Fibroblast of skin of abdomen (primary cell): ENCODE measurements around the gene MAPK10.
"Not testable (repeated sequence)": the region's sequence is repeated elsewhere in the genome, so short reads cannot be mapped to it uniquely, and the experiment has no call there.

Experiments
- DNase-seq: peaks from one replicate; pipeline ENCODE4 v3.0.0-alpha.2; 2013

The MAPK10 gene

DNA sequence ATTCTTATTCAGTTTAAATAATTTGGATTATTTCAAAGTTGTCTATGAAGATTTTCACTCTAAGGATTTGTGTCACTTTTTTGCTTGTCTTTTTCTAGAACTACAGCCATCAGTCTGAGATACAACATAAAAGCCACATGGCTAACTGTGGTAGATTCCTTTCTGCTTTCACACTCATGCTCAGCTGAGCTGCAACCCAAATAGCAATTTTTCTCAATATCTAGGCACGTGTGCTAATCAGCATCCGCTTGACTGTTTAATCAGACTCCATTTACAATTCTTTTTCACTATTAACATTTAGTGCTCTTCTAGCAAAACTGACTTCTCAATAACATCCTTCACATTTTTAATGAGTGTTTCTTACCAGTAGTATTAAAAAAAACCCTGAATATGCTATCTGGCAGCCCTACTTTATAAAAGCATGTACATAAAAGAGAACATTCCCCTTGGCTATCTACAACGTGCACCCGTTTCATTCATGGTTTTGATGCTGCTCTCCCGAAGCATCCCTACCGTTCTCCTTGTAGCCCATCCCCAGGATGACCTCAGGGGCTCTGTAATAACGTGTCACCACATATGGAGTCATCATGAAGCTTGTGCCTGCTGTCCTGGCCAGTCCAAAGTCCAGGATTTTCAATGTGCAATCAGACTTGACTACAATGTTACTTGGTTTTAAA lies 259.2 kb downstream of the MAPK10 start:
- DNase-seq: peak; percentile 37

DNA sequence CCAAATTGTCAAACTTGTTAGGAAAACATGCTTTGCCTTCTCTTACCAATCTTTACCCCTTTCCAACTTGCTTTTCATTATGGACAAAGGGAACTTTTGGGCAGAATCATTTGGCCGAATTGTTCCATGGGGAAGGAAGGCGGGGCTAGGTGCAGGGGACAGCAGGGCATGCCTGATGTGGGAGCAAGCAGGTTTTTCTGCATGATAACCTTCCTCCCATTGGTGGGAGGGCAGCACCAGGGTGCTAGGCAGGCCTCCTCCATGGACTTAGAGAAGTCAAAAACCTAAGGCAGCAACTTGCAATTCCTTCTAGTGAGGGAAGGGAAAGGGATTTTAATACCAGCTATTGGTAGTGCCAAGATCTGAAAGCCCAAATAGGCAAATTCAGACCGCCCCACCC lies 260.5 kb downstream of the MAPK10 start:
- no peak for DNase-seq

DNA sequence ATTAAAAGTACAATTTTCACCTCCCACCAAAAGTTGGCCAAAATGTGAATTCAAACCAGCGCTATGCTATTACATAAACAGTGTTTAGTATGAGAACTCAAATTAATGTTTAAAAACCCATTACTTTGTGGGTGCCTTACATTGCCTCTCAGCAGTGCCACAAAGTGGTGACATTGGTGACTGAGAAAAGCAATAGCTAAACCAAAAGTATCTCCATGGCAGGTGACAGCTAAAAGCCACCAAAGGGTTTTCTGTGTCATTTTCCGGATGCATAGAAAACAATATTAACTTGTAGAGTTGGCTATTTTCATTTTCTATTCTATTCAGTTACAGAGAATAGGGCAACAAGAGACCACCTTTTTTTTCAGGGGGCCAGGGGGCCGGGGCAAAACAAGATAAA lies 261.2 kb downstream of the MAPK10 start:
- no peak for DNase-seq

DNA sequence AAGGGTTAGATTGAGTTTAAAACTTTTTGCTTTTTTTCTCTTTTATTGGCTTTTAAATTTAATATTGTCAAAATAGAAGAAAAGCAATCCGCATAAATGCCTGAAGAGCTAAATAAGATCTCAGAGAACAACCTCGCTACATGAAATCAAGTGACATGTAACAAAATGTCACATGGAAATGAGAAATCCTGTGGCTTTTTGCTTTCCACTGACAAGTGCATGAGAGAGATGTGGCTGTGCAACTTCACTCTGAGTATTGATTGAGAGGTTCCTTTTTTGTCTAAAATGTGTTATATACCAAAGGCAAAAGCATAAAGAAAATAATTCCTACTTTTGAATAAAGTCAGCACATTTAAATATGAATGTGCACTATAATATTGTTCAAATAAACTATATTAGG lies 263.5 kb downstream of the MAPK10 start:
- no peak for DNase-seq

DNA sequence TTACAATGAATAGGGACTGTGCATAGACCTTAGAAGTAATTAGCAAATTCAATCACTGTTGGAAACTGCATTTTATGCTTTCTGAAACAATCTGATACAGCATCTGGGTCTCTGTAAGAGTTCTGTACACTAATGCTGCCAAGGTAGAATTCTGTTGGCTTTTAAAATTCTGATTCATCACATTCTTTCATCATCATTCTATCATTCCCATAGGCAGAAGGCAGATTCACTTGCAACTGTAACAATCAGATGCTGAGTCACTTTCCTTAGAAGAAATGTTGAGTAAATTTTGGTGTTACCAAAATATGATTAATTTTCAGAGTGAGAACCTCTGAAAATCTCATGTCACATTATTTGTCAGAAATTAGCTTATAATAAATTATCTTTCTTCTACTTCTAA lies 267.2 kb downstream of the MAPK10 start:
- peak; percentile 85 for DNase-seq

DNA sequence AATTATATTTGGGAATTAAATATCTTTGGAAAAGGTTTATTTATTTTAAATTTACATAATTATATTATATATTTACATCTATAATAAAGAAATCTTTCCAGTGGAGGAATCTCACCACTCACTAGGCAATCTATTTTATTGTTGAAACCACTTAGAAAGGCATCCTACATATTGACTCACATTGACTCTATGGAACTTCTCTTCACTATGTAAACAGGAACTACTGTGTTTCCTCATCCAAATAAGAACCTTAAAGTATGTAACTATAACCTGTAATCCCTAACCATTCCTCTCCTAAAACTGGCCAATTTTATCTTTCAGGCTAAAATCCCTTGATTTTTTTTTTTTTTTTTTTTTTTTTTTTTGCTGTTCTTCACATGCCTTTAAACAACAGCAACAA lies 268.7 kb downstream of the MAPK10 start:
- DNase-seq: no peak

DNA sequence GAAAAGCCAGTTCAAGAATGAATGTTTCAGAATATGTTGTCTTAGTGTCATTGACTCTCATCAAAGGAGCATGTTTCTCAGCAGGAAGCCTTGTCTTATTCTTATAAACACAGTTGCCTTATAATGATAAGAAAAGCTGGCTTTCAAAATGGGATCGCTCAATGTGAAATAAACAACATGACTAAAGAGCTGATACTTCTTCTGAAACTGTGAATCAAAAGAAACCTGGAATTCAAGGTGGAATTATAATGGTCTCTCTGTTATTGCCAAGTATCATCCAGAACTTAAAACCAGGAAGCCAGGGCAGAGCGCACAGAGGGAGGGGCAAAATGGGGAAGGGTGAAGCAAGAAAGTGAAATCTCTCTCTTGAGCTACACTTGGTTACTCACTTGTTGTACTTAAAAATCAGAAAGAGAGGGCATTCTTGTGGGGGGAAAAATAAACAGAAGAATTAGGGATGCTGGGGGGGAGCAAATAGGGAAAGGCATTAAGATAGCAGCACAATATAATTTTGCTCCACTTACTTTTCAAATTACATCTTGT lies 270.0 kb downstream of the MAPK10 start:
- DNase-seq: no peak

DNA sequence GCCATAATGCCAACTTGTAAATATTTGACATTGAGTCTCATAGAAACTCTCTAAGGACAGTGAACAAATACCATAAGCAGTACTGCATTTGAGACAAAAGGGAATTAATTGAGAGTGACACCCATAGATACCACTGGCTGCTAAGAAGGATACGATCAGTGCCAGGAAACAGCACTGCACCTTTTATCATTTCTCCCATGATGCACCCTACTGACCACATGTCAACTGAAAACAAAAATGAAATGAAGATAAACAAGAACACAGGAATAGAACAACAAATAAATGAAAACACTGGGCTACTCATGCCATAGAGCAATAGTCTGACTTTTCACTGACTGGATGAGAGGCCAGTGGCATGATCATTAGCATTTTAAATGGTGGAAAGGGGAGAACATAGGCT lies 270.8 kb downstream of the MAPK10 start:
- no peak for DNase-seq

DNA sequence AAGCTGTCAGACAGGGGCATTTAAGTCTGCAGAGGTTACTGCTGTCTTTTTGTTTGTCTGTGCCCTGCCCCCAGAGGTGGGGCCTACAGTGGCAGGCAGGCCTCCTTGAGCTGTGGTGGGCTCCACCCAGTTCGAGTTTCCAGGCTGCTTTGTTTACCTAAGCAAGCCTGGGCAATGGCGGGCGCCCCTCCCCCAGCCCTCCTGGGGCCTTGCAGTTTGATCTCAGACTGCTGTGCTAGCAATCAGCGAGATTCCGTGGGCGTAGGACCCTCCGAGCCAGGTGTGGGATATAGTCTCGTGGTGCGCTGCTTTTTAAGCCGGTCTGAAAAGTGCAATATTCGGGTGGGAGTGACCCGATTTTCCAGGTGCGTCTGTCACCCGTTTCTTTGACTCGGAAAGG lies 284.1 kb downstream of the MAPK10 start:
- DNase-seq: not testable (repeated sequence)

DNA sequence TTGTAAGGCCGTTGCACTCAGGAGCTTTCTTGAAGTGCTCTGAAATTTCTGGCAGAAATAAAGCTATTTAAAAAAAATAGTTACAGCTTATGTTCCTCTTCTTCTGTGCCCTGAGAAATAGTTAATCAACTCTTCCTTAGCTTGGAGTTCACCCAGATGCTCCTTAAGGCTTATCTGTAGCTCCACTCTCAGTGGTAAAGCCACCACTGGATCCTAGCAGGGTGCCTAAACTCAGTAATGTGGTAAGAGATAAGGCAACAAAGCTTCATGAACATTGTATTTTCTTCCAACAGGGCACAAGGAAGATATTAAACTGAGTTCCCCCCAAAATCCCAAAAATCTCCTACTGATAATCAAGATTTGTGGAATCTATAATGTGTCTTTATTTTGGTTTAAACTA lies 299.5 kb downstream of the MAPK10 start:
- DNase-seq: no peak

DNA sequence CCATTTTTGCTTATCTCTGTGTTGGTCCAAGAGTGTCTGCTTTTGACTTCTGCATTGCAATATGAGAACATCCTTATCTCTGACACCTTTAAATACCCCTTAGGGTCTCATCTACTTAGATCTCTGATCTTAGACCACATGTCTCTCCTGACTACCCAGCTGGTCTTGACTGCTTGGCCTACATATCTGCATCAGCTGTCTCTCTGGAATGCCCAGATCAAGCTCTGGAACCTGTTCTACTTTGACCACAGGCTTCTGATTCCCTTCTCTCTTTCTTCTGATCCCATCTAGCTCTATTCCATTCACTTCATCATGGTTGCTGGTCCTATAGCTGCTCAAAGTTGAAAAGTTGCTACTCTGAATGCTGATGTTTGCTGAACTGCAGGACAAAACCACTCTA lies 301.2 kb downstream of the MAPK10 start:
- DNase-seq: no peak

DNA sequence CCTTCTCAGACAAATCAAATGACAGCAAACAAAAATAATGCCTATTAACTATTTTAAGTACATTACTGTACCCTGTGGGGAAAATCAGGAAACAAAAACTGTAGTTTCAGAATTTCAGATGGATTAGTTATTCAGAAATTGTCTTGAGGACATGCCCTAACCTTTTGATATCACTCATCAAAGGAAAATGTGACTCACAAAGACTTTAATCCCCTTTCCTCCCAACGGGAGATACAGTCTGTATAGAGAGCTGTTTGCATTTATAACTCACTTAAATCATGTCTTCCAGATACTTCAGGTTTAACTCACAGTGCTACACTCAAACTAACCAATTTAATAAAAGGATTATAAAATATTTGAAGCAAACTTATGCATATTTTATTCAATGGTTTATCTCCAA lies 304.0 kb downstream of the MAPK10 start:
- peak; percentile 58 for DNase-seq

DNA sequence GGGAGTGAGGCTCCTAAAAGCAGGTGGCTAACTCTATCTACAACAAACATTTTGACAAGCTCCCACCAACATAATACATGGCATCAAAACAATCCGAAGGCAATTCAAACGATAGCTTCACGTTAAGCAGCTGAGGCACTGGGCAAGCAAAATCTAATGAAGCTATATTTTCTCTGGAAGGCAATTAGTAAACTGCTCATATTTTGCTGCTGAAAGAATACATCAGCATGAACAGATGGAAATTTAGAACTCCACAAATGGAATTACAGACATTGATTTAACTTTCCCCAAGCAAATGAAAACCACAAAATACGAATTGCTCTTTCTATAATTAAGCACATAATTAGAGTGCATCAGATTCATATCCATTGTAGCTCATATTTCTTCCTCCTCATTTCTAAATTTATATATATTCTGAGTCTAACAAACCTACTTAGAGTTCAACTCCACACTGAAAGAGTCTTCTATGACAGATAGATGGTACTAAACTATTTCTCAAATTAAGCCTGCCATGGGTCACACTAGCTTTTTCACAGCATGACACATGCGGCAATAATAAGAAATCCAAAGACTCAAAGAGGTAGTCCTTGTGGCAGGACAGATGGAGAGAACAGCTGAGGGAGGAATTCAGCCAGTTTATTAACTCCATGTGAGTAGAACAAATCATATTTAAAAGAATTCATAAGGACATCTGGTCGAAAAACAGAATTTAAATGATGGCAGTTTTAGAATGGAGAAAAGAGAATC lies 305.4 kb downstream of the MAPK10 start:
- DNase-seq: peak; percentile 70

DNA sequence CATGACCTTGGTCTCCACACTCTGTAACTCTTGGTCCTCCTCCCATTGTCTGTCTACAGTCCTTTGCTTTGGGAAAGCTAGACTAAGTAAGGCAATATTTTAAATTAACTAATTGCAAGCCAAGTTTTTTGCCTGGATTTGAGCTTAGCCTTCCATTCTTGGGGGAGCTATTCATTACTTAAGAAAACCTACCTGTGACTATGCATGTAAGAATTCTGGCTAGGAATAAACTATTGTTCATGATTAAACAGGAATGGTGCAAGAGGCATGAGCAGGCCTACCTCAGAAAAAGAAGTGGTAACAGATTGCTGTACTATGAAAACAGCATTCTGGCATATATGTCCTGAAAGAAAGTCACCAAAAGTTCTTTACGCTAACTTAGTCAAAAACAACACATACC lies 309.4 kb downstream of the MAPK10 start:
- peak; percentile 16 for DNase-seq

DNA sequence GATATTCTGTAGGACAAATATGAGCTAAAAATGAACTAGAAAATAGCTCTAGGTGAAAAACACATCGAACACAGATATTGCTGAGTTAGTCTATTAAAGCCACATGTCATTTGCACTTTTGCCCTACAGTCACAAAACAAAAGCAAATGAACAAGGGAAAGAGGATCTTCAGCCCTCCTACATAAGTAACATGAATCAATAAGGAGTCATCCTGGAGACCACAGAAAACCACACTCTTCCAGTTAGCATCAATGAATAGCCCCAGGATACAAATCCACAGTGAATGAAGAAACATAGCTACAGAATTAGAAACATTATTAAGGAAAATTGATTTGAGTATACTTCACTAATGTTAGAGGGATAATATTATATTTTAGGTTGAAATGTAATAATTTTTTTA lies 311.4 kb downstream of the MAPK10 start:
- peak; percentile 67 for DNase-seq

DNA sequence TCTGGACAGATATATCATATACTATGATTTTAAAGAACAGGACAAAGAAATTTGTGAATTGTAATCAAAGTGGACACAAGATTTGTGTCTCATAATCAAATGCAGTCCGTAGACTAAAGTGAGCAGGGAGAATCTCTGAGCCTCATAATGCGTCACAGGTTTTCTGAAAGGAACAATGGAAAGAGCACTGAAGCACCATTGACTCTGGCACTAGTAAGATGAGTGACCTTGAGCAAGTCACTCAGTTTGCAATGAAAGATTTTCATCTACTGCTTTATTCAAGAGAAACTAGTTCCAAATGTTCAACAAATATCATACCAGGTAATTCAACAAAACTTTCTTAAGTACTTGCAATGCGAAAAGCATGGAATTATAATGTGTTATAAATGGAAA lies 315.3 kb downstream of the MAPK10 start:
- DNase-seq: no peak

DNA sequence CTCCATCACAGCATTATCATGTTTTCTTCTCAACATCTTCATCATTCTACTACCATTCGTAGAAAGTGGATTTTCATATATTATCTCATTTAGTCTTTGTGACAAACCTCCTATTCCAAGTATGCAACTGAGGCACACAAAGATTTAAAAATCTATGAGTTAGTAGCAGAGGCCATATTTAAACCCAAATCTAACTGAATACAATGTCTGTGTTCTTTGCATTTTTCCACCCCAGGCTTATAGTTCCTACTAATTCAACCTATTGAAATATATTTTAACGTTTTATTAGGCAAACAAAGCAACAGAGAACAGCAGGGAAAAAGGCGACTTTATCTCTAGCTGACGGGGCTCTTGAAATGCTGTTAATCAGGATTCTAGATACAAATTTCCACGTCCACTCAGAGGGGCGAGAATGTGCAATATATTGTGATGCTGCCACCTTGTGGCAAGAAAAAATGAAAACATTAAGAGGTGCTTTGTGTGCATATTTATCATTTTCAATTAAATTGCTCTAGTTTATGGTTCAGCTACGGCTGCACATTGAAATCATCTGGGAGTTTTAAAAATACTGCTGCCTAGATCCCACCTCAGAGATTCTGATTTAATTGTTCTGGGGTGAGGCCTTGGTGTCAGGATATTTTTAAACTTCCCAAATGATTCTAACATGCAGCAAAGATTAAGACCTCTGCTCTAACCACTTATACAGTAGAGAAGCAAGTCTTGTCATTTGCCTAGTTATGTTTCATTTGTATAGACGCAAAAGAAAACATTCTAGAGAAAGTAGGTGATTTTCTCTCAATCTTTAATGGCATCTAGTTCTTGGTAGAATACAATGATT lies 315.9 kb downstream of the MAPK10 start:
- DNase-seq: peak; percentile 70

DNA sequence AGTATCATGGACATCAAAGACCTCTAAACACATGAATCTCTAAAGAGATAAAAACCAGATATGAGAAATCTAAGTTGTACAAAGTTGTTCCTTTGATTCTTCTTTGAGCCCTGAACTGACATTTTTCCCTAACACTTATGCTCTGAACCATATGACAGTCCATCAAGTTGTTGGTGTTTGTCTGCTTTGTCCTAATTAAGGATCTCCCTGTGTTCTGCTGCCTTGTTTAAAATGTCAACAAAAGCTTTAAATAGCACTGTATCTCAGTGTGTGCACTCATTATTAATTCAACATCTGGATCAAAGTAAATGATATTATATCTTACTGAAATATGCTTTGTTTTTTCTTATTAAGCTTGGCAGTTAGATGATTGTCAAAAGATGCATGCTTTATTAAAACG lies 321.8 kb downstream of the MAPK10 start:
- DNase-seq: no peak

DNA sequence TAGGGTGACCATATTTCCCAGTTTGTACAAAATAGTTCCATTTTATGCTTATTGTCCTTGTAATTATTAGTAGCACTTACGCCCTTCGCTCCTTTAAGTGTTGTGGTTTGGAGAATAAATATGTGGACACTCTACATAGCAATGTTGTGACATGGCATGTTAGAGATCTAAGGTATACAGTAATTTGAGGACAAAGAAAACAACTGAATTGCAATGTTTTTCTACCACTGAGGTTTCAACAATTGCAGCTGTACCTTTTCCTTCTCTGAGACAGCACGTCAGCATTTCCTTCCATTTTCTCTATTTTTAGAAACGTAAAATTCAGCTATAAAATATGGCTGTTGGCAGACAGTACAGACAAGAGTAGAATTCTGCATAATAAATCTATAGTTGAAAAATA lies 323.1 kb downstream of the MAPK10 start:
- peak; percentile 42 for DNase-seq

DNA sequence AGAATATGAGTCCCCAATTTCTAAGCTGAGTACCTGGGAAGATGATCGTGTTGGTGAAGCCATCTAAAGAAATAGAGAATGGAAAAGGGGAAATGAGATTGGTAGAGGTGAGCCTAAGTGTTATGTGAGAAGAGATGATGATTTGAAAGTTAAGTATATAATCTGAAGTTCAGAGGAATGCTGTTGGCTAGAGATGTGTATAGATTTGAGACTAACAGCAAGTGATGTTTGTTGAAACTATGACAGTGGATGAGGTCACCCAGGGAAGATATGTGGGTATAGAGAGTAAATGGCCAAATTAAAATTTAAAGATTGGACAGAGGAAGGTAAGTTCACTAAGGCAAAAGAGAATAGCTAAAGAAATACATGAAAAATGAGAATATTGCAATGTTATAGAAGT lies 324.2 kb downstream of the MAPK10 start:
- peak; percentile 30 for DNase-seq

DNA sequence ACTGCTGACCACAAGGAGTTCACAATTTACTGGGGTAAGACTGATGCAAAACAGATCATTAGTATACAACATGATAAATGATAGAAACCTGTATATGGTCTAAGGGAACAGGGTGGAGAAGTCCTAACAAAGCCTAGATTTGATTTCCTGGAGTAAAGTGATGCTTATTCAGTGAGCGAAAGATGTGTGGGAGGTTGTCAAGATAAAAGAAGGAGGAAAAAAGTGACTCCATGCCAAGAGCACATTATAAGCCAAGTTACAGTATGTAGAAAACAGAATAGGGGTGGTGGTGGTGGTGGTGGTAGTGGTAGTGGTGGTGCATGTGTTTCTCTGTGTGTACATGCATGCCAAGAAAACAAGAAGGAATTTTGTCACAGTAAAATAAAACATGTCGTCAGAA lies 325.2 kb downstream of the MAPK10 start:
- no peak for DNase-seq

DNA sequence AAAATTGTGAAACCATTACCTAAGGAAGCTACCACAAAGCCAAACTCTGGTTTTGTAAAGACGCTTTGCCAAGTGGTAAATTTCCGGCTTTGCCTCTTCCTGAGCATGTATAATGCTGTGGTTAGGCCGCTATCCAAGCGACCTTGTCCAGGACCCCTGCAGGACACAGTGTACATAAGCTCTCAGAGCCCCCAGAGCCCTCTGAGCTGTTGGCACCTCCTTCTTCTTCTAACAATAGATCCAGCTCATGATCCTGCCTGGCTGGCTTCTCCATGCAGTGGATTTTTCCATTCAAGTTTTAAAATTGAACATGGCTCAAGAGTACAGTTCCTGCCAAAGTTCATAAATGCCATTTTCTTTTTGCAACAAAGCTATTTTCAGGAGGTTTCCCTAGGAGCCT lies 326.7 kb downstream of the MAPK10 start:
- DNase-seq: peak; percentile 69

DNA sequence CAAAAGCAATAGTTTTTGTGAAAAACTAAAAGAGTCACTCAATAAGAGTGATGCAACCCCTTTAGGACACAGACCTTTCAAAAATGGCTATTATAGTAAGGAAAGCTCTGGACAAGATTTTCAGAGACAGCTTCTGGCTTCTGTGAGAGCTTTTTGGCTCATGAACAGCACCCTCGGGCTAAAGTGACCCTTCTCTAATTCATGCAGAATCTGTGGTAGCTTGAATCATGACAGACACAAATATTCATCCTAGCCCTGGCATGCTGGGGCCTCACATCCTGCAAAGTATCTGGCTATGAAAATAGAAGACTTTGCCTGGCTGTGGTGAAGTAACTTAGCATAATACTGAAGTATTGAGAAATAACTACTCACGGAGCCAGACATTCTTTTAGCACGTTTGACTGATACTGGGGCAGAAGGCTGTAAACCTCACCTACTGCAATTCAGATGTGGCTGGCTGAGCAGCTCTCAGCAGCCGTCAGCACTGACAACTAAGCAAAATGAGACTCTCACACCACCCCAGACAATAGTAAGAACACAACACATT lies 327.3 kb downstream of the MAPK10 start:
- DNase-seq: peak; percentile 95
